Stimulated activated CD4-positive, alpha-beta T cell treated with anti-CD3 and anti-CD28 coated beads, Interleukin-4, amount 100 ng/mL, for 48 hours (primary cell): ENCODE data around the gene ASRGL1.

Experiments
- DNase-seq, 2 donors: peaks; one replicate each; pipeline ENCODE4 v3.0.0-alpha.2; 2020; ENCODE audit warnings: low read depth in 2 of 2

Gene ASRGL1

GRCh38 chr11:62393061-62393611 lies 55.9 kb downstream of the ASRGL1 start:
- no peak for DNase-seq

GRCh38 chr11:62393735-62394134 lies 56.5 kb downstream of the ASRGL1 start:
- DNase-seq = no peak

- no peak for DNase-seq
Measured at GRCh38 chr11:62394825-62395538, 57.7 kb downstream of the ASRGL1 start.

- no peak for DNase-seq
Measured at GRCh38 chr11:62395885-62396551, 58.8 kb downstream of the ASRGL1 start.

- no peak for DNase-seq
Measured at GRCh38 chr11:62398011-62398994, 61.1 kb downstream of the ASRGL1 start.

- DNase-seq = no peak
Measured at GRCh38 chr11:62399172-62399877, 62.1 kb downstream of the ASRGL1 start.

- DNase-seq = no peak
Measured at GRCh38 chr11:62399878-62400266, 62.6 kb downstream of the ASRGL1 start.

- no peak for DNase-seq
Measured at GRCh38 chr11:62400281-62400680, 63.0 kb downstream of the ASRGL1 start.

- DNase-seq = no peak
Measured at GRCh38 chr11:62400760-62401159, 63.5 kb downstream of the ASRGL1 start.

GRCh38 chr11:62401356-62401755 lies 64.1 kb downstream of the ASRGL1 start:
- DNase-seq = no peak

- DNase-seq = no peak
Measured at GRCh38 chr11:62401811-62402210, 64.6 kb downstream of the ASRGL1 start.

- DNase-seq = peak; percentile 26 to 39
Measured at GRCh38 chr11:62402226-62402959, 65.1 kb downstream of the ASRGL1 start.

- no peak for DNase-seq
Measured at GRCh38 chr11:62402960-62403730, 65.9 kb downstream of the ASRGL1 start.

- no peak for DNase-seq
Measured at GRCh38 chr11:62404435-62404834, 67.2 kb downstream of the ASRGL1 start.

- no peak for DNase-seq
Measured at GRCh38 chr11:62404901-62405300, 67.7 kb downstream of the ASRGL1 start.

GRCh38 chr11:62406034-62406433 lies 68.8 kb downstream of the ASRGL1 start:
- DNase-seq = no peak

GRCh38 chr11:62409831-62410230 lies 72.6 kb downstream of the ASRGL1 start:
- no peak for DNase-seq

- DNase-seq = no peak
Measured at GRCh38 chr11:62410972-62411371, 73.7 kb downstream of the ASRGL1 start.

GRCh38 chr11:62411524-62411923 lies 74.3 kb downstream of the ASRGL1 start:
- DNase-seq = no peak
